Measurements from ENCODE around the gene PRPF6. TPM values are rescaled to one million over a fixed set of nuclear protein-coding genes. Genes with fewer than 3 reads are reported as not detected.

Gene PRPF6
- total RNA-seq, 1 donor from 2014 or later = 48.4 TPM

DNA sequence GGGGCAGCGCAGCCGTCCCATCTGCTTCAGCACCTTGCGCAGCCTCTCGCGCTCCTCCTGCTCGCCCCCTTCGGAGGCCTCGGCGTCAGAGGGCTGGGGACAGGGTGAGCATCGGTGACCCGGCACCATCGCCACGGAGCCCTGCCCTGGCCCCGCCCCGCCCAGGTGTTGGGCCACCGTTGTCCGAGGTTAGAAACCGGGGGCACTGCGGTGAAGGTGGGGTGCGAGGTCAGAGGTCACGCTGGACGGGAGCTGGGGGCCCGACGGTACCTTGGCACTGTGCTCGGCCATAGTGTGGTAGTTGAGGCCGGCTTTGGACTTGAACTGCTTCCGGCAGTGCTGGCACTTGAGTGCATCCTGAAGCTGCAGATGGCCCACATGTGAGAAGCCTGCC lies 17.6 kb upstream of the PRPF6 start:
- H3K4me3 ChIP-seq (ENCODE audit: low read depth, low read length) = no peak overlapping the region
- TF ChIP-seq, protein P1, sequence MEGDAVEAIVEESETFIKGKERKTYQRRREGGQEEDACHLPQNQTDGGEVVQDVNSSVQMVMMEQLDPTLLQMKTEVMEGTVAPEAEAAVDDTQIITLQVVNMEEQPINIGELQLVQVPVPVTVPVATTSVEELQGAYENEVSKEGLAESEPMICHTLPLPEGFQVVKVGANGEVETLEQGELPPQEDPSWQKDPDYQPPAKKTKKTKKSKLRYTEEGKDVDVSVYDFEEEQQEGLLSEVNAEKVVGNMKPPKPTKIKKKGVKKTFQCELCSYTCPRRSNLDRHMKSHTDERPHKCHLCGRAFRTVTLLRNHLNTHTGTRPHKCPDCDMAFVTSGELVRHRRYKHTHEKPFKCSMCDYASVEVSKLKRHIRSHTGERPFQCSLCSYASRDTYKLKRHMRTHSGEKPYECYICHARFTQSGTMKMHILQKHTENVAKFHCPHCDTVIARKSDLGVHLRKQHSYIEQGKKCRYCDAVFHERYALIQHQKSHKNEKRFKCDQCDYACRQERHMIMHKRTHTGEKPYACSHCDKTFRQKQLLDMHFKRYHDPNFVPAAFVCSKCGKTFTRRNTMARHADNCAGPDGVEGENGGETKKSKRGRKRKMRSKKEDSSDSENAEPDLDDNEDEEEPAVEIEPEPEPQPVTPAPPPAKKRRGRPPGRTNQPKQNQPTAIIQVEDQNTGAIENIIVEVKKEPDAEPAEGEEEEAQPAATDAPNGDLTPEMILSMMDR (IDR thresholded peaks at IDR 0.05; ENCODE audit: insufficient read depth, low read length, severe bottlenecking) = no peak
- H3K27me3 ChIP-seq (ENCODE audit: control insufficient read depth, insufficient read depth, low read length) = no peaks in the 10 kb centered on the region
- FAIRE-seq (no peak), DNase-seq (ENCODE audit: low read depth) (no peak)
- peaks cover 29% of the 10 kb centered on the region for H3K36me3 ChIP-seq (ENCODE audit: control insufficient read depth, insufficient read depth, low read length)

DNA sequence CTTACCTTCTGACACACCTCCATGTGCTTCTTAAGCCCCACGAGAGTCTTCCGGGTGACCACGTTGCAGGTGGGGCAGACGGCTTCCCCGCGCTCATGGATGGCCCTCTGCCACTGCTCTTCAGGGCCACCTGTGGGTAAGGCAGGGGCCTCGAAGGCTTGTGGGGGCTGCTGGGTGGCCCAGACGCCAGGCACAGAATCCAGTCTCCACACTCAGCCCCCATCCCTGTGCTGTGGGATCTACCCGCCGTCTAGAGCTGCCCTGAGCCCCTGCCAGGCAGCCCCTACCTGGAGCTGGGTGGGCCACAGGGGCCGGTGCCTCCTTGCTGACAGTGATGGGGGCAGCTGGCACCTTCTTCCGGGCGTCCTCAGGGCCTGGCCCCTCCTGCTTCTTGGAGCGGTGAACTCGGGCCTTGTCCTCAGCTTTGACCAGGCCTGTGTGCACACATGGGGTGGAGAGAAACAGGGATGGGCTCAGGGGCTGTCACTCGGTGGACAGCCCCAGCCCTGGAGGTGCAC lies 17.1 kb upstream of the PRPF6 start:
- TF ChIP-seq, protein P1 (IDR thresholded peaks at IDR 0.05; ENCODE audit: insufficient read depth, low read length, severe bottlenecking) = no peak
- no peak for DNase-seq (ENCODE audit: low read depth)
- H3K27me3 ChIP-seq (ENCODE audit: control insufficient read depth, insufficient read depth, low read length) = no peaks in the 10 kb centered on the region
- H3K36me3 ChIP-seq (ENCODE audit: control insufficient read depth, insufficient read depth, low read length) = peaks cover 29% of the 10 kb centered on the region
- no peak for FAIRE-seq
- H3K4me3 ChIP-seq (ENCODE audit: low read depth, low read length) = no peak overlapping the region

DNA sequence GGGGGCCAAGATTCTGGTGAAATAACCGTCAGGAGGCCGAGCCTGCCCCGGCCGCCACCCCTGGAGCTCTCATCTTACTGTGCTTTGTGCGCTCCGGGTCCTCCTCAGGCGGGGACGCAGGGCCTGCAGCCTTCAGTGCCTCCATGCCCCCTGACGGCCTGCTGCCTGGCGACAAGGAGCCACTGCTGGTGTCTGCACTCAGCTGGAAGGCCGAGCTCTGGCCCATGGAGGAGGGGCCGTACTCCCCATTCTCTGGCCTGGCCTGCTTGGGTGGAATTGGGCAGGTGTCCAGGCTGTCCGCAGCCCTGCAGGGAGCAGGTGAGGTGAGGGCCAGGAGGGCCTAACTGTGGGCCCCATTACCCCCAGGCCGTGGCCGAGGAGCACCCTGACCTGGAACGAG lies 16.5 kb upstream of the PRPF6 start:
- Histone ChIP-seq H3K36me3 (ENCODE audit: control insufficient read depth, insufficient read depth, low read length) (peaks cover 29% of the 10 kb centered on the region), H3K4me3 (ENCODE audit: low read depth, low read length) (no peak overlapping the region), H3K27me3 (ENCODE audit: control insufficient read depth, insufficient read depth, low read length) (no peaks in the 10 kb centered on the region)
- FAIRE-seq = no peak
- TF ChIP-seq, protein P1 (IDR thresholded peaks at IDR 0.05; ENCODE audit: insufficient read depth, low read length, severe bottlenecking) = no peak
- DNase-seq (ENCODE audit: low read depth) = no peak

DNA sequence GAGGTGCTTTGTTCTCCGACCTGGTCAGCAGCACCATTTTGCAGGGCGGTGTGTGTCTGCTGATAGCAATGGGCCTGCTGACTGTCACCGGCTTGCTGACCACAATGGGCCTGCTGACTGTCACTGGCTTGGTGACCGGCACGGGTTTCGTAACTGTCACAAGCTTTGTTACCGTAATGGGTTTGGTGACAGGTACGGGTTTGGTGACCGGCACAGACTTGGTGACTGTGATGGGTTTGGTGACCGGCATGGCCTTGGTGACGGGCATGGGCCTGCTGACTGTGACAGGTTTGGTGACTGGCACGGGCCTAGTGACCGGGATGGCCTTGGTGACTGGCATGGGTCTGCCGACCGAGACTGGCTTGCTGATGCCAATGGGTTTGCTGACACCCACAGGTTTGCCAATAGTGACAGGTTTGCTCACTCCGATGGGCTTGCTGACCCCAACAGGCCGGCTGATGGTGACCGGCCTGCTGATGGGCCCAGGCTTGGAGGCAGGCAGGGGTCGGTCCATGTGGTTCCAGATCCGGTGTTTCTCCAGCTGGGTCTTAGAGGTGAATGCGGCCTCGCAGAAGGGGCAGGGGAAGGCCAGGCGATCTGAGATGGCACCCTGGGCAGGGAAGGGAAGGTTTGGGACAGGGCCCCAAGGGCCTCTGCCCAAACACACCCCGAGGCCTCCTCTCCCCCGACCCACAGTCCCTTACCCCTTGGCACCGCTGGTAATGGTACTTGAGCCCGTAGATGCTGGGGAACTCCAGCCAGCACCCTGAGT lies 14.6 kb upstream of the PRPF6 start:
- TF ChIP-seq, protein P1 (IDR thresholded peaks at IDR 0.05; ENCODE audit: insufficient read depth, low read length, severe bottlenecking) = no peak
- Histone ChIP-seq H3K27me3 (ENCODE audit: control insufficient read depth, insufficient read depth, low read length) (no peaks in the 10 kb centered on the region), H3K36me3 (ENCODE audit: control insufficient read depth, insufficient read depth, low read length) (peaks cover 28% of the 10 kb centered on the region), H3K4me3 (ENCODE audit: low read depth, low read length) (no peak overlapping the region)
- DNase-seq (ENCODE audit: low read depth) = no peak
- no peak for FAIRE-seq

DNA sequence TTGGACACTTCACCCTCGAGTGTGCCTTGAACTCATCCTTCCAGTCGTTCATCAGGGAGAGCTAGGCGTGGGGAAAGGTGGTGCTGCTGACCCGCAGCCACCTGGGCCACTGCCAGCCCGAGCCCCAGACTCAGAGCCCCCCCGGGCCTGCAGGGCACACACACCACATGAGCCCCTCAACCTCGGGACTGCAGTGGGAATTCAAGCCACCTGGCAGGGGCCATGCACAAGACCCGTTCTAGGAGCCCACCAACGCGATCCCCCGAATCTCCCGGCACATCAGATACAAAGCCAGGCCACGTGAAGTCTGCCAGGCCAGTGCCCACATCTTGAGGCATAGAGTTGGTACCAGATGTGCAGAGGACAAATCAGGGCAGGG lies 14.0 kb upstream of the PRPF6 start:
- no peaks in the 10 kb centered on the region for H3K27me3 ChIP-seq (ENCODE audit: control insufficient read depth, insufficient read depth, low read length)
- DNase-seq (ENCODE audit: low read depth) = no peak
- H3K4me3 ChIP-seq (ENCODE audit: low read depth, low read length) = no peak overlapping the region
- TF ChIP-seq, protein P1 (IDR thresholded peaks at IDR 0.05; ENCODE audit: insufficient read depth, low read length, severe bottlenecking) = no peak
- no peak for FAIRE-seq
- H3K36me3 ChIP-seq (ENCODE audit: control insufficient read depth, insufficient read depth, low read length) = peaks cover 24% of the 10 kb centered on the region
